SIG-M5 (cell line): ENCODE results near the gene KCND1.

Experiments
- DNase-seq: peaks from one replicate; lab custom pipeline; 2025; lab: John Stamatoyannopoulos, UW

Gene KCND1

DNA sequence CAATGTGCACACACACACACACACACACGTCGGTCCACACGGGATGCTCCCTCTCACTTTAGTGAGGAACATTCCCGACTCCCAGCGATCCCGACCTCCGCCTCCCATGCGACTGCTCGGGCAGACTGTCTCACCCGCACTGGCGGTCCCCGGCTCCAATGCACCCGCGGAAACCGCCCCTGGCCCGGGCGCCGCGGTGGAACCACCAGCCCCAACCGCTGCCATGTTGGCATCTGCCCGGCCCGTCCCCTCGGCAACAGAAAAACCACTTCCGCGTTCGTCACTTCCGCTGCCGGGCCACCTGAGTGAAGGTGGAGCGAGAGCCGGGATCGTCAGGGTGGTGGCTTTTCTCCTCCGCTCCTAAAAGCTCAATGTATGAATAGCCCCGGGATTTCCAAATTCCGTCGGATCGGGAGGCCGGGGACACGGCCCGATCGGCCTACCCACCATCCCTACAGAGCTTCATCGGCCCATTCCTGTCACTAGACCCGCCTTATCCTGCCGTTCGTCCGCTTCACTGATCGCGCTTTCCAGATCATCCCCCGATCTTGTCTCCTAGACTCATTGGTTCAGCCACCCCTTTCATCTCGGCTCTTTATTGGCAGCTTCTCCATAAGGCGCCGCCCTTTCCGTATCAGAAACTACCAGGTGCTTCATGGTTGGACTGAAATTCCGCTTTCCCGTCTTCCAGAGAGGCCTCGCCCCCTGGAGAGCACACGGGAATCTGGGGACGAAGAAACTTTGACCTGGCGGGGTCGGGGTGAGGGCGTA is 60.0 kb downstream of the KCND1 start, which contains the start of gene SLC35A2:
Gene SLC35A2, minus strand, starts transcription at position 235 of the 771 bp plus-strand sequence. Its CDS starts 10 bp downstream, at position 225.
- DNase-seq = peak; percentile 7
